DOHH2 (cell line): ENCODE data around the gene EFS.

Source experiments
- H3F3A ChIP-seq: fragments of 200-600 bp; sonication (generic), shearing (Covaris generic); 2 replicates; pipeline ENCODE4 v1.6.0; 2016; ENCODE audit warnings: antibody characterized with exemption, mild to moderate bottlenecking; ENCODE audit not compliant: control insufficient read depth, insufficient read depth
- H3K27ac ChIP-seq: fragments of 200-600 bp; sonication (generic); 2 replicates; pipeline ENCODE4 v1.5.1; 2014; ENCODE audit warnings: low read depth, mild to moderate bottlenecking, low read length, moderate library complexity
- H3K27me3 ChIP-seq: fragments of 200-600 bp; sonication (generic); 2 replicates; pipeline ENCODE4 v1.6.1; 2014; ENCODE audit warnings: mild to moderate bottlenecking, low read length, mixed read lengths; ENCODE audit not compliant: control insufficient read depth
- H3K36me3 ChIP-seq: fragments of 200-600 bp; sonication (generic); 2 replicates; pipeline ENCODE4 v1.6.1; 2014; ENCODE audit warnings: mild to moderate bottlenecking, low read length, moderate library complexity, mixed read lengths; ENCODE audit not compliant: control insufficient read depth
- H3K4me1 ChIP-seq: fragments of 200-600 bp; sonication (generic); 2 replicates; pipeline ENCODE4 v1.6.1; 2014; ENCODE audit warnings: mild to moderate bottlenecking, low read length, mixed read lengths; ENCODE audit not compliant: control insufficient read depth
- H3K4me2 ChIP-seq: fragments of 200-600 bp; sonication (generic); 2 replicates; pipeline ENCODE4 v1.6.0; 2014; ENCODE audit warnings: mild to moderate bottlenecking, low read length, moderate library complexity
- H3K4me3 ChIP-seq: fragments of 200-600 bp; sonication (generic); 2 replicates; pipeline ENCODE4 v1.5.1; 2014; ENCODE audit warnings: mild to moderate bottlenecking, low read length, mixed read lengths
- H3K79me2 ChIP-seq: fragments of 200-600 bp; sonication (generic); 2 replicates; pipeline ENCODE4 v1.6.1; 2014; ENCODE audit warnings: mild to moderate bottlenecking, low read length, mixed read lengths; ENCODE audit not compliant: control insufficient read depth
- H3K9me2 ChIP-seq: fragments of 200-600 bp; sonication (generic); replicated peaks from 2 replicates; pipeline ENCODE4 v1.6.1; 2014; ENCODE audit warnings: mild to moderate bottlenecking, low read length, mixed read lengths; ENCODE audit not compliant: control insufficient read depth
- H3K9me3 ChIP-seq: fragments of 200-600 bp; sonication (generic); 2 replicates; pipeline ENCODE4 v1.6.1; 2014; ENCODE audit warnings: antibody characterized with exemption, low read length, mixed read lengths; ENCODE audit not compliant: control insufficient read depth, insufficient read depth
- H4K20me1 ChIP-seq: fragments of 200-600 bp; sonication (generic); 2 replicates; pipeline ENCODE4 v1.6.0; 2014; ENCODE audit warnings: low read depth, mild to moderate bottlenecking, antibody characterized with exemption, low read length, moderate library complexity; ENCODE audit not compliant: control insufficient read depth, insufficient read depth
- CTCF ChIP-seq: fragments of 200-600 bp; sonication (generic); IDR thresholded peaks from one replicate; pipeline ENCODE4 v1.5.1; 2014; ENCODE audit warnings: antibody characterized with exemption, mild to moderate bottlenecking, low read depth, low read length; ENCODE audit not compliant: poor library complexity, severe bottlenecking
- EZH2phosphoT487 ChIP-seq: fragments of 200-600 bp; sonication (generic); IDR thresholded peaks from 2 replicates; pipeline ENCODE4 v1.6.1; 2017; ENCODE audit warnings: borderline replicate concordance, mild to moderate bottlenecking, antibody characterized with exemption, low read length, moderate library complexity, mixed read lengths

EFS gene

GRCh38 chr14:23324455-23324846 is 40.5 kb downstream of the EFS start:
- Histone ChIP-seq H3K4me2 (no peak overlapping the region; the same call in 1 of the 2 replicates), H4K20me1 (no peaks in the 10 kb centered on the region; the same call in 1 of the 2 replicates)

GRCh38 chr14:23323838-23324454 is 41.0 kb downstream of the EFS start:
- no peaks in the 10 kb centered on the region for H3K9me3 ChIP-seq
- H3K79me2 ChIP-seq, result peaks cover 37% of the 10 kb centered on the region
- no peaks in the 10 kb centered on the region; the same call in 1 of the 2 replicates for H4K20me1 ChIP-seq
- H3K9me2 ChIP-seq, result no peaks in the 10 kb centered on the region
- TF ChIP-seq EZH2phosphoT487 (no peak), CTCF (no peak)
- no peak overlapping the region for H3K4me3 ChIP-seq
- H3K27ac ChIP-seq, result no peak overlapping the region
- H3K4me1 ChIP-seq, result peaks cover 22% of the 10 kb centered on the region
- H3K4me2 ChIP-seq, result peak overlapping the region; percentile 69; the same call in 1 of the 2 replicates
- H3F3A ChIP-seq, result peaks cover 34% of the 10 kb centered on the region
- H3K27me3 ChIP-seq, result no peaks in the 10 kb centered on the region
- peaks cover 57% of the 10 kb centered on the region for H3K36me3 ChIP-seq

More at GRCh38 chr14:23324455-23324846, 40.5 kb downstream of the EFS start:
- peaks cover 56% of the 10 kb centered on the region for H3K36me3 ChIP-seq
- TF ChIP-seq EZH2phosphoT487 (no peak), CTCF (no peak)
- no peak overlapping the region for H3K4me3 ChIP-seq
- H3K27me3 ChIP-seq, result no peaks in the 10 kb centered on the region
- H3K27ac ChIP-seq, result no peak overlapping the region
- peaks cover 37% of the 10 kb centered on the region for H3K79me2 ChIP-seq
- H3K9me3 ChIP-seq, result no peaks in the 10 kb centered on the region
- peaks cover 34% of the 10 kb centered on the region for H3F3A ChIP-seq
- H3K9me2 ChIP-seq, result no peaks in the 10 kb centered on the region
- H3K4me1 ChIP-seq, result peaks cover 22% of the 10 kb centered on the region

GRCh38 chr14:23322568-23323517 is 42.1 kb downstream of the EFS start:
- Histone ChIP-seq H3K9me3 (no peaks in the 10 kb centered on the region), H3F3A (peaks cover 34% of the 10 kb centered on the region), H3K4me1 (peaks cover 22% of the 10 kb centered on the region), H3K9me2 (no peaks in the 10 kb centered on the region), H3K4me3 (peak overlapping the region; percentile 98), H3K36me3 (peaks cover 57% of the 10 kb centered on the region), H3K4me2 (peak overlapping the region; percentile 69), H4K20me1 (no peaks in the 10 kb centered on the region; the same call in 1 of the 2 replicates), H3K27me3 (no peaks in the 10 kb centered on the region), H3K27ac (0 out of 2 replicates have a peak overlapping the region, but pooled peaks have one; percentile 39), H3K79me2 (peaks cover 37% of the 10 kb centered on the region)
- TF ChIP-seq CTCF (no peak), EZH2phosphoT487 (no peak)
